ENCODE measurements around the gene NUP188. TPM values are rescaled to one million over a fixed set of nuclear protein-coding genes. Genes with fewer than 3 reads are reported as not detected.

Gene NUP188
- total and polyA plus RNA-seq, 10 of the 15 experiments (the other 5 are each of a cell fraction or from before 2014, with no cell fraction given) = 1.4 to 73.7 (median 48.9) TPM

DNA sequence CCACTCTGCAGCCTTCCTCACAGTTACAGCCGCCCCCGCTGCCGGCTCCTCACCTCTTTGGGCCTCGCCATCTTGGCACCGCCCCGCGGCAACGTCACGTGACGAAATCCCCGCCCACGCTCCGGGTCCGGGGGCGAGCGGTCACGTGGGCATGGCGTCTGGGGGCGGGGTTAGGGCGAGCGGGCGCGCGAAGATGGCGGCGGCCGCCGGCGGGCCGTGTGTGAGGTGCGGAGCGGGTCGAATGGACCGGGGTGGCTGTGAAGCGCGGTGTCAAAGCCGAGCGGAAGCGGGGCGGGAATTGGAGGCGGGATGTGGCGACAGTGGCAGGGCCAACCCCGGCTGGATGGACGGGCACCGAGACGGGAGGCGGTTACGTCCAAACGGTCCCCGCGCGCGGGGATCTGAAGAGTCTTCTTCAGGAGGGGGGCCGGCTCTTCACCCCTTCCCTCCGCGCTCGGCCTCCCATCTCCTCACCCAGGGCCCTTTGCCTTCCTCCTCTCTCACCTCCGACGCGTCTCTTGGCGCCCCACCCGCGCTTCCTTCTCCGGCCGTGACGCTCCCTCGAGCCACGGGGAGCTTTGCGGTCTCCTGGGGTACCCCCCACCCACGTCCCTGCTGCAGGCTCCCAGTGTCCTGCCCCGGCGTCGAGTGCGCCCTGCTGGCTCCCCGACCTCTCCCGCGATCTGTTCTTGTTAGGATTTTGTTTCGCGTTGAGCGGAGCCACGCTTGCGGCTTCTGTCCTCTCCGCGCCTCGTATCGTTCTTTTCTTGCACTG, at the start of gene NUP188, which contains the start of gene DOLK (continued):
- TF ChIP-seq, protein P1, sequence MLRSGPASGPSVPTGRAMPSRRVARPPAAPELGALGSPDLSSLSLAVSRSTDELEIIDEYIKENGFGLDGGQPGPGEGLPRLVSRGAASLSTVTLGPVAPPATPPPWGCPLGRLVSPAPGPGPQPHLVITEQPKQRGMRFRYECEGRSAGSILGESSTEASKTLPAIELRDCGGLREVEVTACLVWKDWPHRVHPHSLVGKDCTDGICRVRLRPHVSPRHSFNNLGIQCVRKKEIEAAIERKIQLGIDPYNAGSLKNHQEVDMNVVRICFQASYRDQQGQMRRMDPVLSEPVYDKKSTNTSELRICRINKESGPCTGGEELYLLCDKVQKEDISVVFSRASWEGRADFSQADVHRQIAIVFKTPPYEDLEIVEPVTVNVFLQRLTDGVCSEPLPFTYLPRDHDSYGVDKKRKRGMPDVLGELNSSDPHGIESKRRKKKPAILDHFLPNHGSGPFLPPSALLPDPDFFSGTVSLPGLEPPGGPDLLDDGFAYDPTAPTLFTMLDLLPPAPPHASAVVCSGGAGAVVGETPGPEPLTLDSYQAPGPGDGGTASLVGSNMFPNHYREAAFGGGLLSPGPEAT (IDR thresholded peaks at IDR 0.05; ENCODE audit: low read depth) = peak; percentile 76; the same call in 1 of the 2 replicates
- peak; percentile 94 to 99 for TF ChIP-seq BHLHE40 (IDR thresholded peaks at IDR 0.05; ENCODE audit: borderline replicate concordance in 1 of 2, low read depth in 2 of 2, low read length in 1 of 2)
- TF ChIP-seq ZNF274 (IDR thresholded peaks at IDR 0.05; ENCODE audit: insufficient read depth, insufficient read length) = no peak
- TF ChIP-seq NR2C1 (IDR thresholded peaks at IDR 0.05) = peak; percentile 55
- TF ChIP-seq YY1 (IDR thresholded peaks at IDR 0.05; ENCODE audit: low read depth, low read length) = peak; percentile 99
- TF ChIP-seq HDAC2 (IDR thresholded peaks at IDR 0.05) = no peak
- TF ChIP-seq ZNF384 (IDR thresholded peaks at IDR 0.05; ENCODE audit: borderline replicate concordance, low read depth, low read length) = 0 out of 2 replicates have a peak, but pooled peaks have one; percentile 1
- TF ChIP-seq HDAC6 (IDR thresholded peaks at IDR 0.05; ENCODE audit: unreplicated experiment) = peak; percentile 44
- TF ChIP-seq CREM (IDR thresholded peaks at IDR 0.05; ENCODE audit: low read depth) = peak; percentile 86
- TF ChIP-seq ATF7 (IDR thresholded peaks at IDR 0.05; ENCODE audit: low read depth) = peak; percentile 56; the same call in 1 of the 2 replicates
- peak; percentile 30 for TF ChIP-seq MEF2B (IDR thresholded peaks at IDR 0.05; ENCODE audit: partially characterized antibody, poor library complexity, severe bottlenecking)
- TF ChIP-seq, protein P2, sequence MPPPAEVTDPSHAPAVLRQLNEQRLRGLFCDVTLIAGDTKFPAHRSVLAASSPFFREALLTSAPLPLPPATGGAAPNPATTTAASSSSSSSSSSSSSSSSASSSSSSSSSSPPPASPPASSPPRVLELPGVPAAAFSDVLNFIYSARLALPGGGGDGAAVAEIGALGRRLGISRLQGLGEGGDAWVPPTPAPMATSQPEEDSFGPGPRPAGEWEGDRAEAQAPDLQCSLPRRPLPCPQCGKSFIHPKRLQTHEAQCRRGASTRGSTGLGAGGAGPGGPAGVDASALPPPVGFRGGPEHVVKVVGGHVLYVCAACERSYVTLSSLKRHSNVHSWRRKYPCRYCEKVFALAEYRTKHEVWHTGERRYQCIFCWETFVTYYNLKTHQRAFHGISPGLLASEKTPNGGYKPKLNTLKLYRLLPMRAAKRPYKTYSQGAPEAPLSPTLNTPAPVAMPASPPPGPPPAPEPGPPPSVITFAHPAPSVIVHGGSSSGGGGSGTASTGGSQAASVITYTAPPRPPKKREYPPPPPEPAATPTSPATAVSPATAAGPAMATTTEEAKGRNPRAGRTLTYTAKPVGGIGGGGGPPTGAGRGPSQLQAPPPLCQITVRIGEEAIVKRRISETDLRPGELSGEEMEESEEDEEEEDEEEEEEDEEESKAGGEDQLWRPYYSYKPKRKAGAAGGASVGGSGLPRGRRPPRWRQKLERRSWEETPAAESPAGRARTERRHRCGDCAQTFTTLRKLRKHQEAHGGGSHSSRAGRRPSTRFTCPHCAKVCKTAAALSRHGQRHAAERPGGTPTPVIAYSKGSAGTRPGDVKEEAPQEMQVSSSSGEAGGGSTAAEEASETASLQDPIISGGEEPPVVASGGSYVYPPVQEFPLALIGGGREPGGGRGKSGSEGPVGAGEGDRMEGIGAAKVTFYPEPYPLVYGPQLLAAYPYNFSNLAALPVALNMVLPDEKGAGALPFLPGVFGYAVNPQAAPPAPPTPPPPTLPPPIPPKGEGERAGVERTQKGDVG (CRISPR knock-in tag; IDR thresholded peaks at IDR 0.05) = peak; percentile 89
- 0 out of 2 replicates have a peak, but pooled peaks have one; percentile 45 for TF ChIP-seq GATAD2B (conservative IDR thresholded peaks at IDR 0.05; ENCODE audit: low read depth)
- peak; percentile 91; the same call in 1 of the 2 replicates for TF ChIP-seq POLR2AphosphoS2 (IDR thresholded peaks at IDR 0.05; ENCODE audit: low read depth, low read length)
- no peak for TF ChIP-seq CUX1 (IDR thresholded peaks at IDR 0.05; ENCODE audit: insufficient replicate concordance, low read depth, low read length)
- TF ChIP-seq, protein P3, sequence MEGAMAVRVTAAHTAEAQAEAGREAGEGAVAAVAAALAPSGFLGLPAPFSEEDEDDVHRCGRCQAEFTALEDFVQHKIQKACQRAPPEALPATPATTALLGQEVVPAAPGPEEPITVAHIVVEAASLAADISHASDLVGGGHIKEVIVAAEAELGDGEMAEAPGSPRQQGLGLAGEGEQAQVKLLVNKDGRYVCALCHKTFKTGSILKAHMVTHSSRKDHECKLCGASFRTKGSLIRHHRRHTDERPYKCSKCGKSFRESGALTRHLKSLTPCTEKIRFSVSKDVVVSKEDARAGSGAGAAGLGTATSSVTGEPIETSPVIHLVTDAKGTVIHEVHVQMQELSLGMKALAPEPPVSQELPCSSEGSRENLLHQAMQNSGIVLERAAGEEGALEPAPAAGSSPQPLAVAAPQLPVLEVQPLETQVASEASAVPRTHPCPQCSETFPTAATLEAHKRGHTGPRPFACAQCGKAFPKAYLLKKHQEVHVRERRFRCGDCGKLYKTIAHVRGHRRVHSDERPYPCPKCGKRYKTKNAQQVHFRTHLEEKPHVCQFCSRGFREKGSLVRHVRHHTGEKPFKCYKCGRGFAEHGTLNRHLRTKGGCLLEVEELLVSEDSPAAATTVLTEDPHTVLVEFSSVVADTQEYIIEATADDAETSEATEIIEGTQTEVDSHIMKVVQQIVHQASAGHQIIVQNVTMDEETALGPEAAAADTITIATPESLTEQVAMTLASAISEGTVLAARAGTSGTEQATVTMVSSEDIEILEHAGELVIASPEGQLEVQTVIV (IDR thresholded peaks at IDR 0.05; ENCODE audit: borderline replicate concordance, partially characterized antibody) = no peak

Measured in GM12878 (cell line).